ENCODE measurements around the gene ANKRD66. TPM values are rescaled to one million over a fixed set of nuclear protein-coding genes. Genes with fewer than 3 reads are reported as not detected.

The ANKRD66 gene
- total RNA-seq, 1 experiment from 2014 or later, result not detected

GRCh38 chr6:46789434-46790354 lies 43.0 kb downstream of the ANKRD66 start:
- peak; percentile 50 for DNase-seq (ENCODE audit: low spot score)

GRCh38 chr6:46790355-46790874 lies 43.7 kb downstream of the ANKRD66 start:
- peak; percentile 45 for DNase-seq (ENCODE audit: low spot score)

GRCh38 chr6:46792635-46793034 lies 45.9 kb downstream of the ANKRD66 start:
- no peak for DNase-seq (ENCODE audit: low spot score)

GRCh38 chr6:46793138-46793537 lies 46.4 kb downstream of the ANKRD66 start, which contains the start of gene MEP1A:
TSS of gene MEP1A (plus strand) at chr6:46793389. CDS start at chr6:46793399, 10 bp downstream.
- no peak for DNase-seq (ENCODE audit: low spot score)

- no peak for DNase-seq (ENCODE audit: low spot score)
These were observed 47.3 kb downstream of the ANKRD66 start for GRCh38 chr6:46794068-46794467.

GRCh38 chr6:46795816-46796215 lies 49.1 kb downstream of the ANKRD66 start:
- no peak for DNase-seq (ENCODE audit: low spot score)

- DNase-seq (ENCODE audit: low spot score), result no peak
These were observed 50.3 kb downstream of the ANKRD66 start for GRCh38 chr6:46796848-46797580.

GRCh38 chr6:46799657-46800056 lies 52.9 kb downstream of the ANKRD66 start:
- DNase-seq (ENCODE audit: low spot score), result no peak

- DNase-seq (ENCODE audit: low spot score), result no peak
These were observed 62.1 kb downstream of the ANKRD66 start for GRCh38 chr6:46808806-46809205.

Other genes starting within 250 kb of the ANKRD66 start
- gene CYP39A1, start 94.1 kb upstream of the ANKRD66 start, total RNA-seq (2014; rRNA removed; shearing (Covaris generic)), result 0.94 and 1.3 TPM in 2 replicates
- 4.6 and 5.8 TPM in 2 replicates for gene SLC25A27, start 94.0 kb upstream of the ANKRD66 start, total RNA-seq (2014; rRNA removed; shearing (Covaris generic))
- not detected in 2 replicates for gene TDRD6, start 59.0 kb upstream of the ANKRD66 start, total RNA-seq (2014; rRNA removed; shearing (Covaris generic))
- gene PLA2G7, start 11.6 kb upstream of the ANKRD66 start, total RNA-seq (2014; rRNA removed; shearing (Covaris generic)), result not detected in 2 replicates
- 0.05 TPM in 1 of 2 replicates, not detected in the other for gene MEP1A, start 46.5 kb downstream of the ANKRD66 start, total RNA-seq (2014; rRNA removed; shearing (Covaris generic))
- gene ADGRF5, start 175.0 kb downstream of the ANKRD66 start, total RNA-seq (2014; rRNA removed; shearing (Covaris generic)), result 0.05 TPM in 1 of 2 replicates, not detected in the other